Karpas-422 (cell line): ENCODE results near the gene BMPR1A. TPM values are rescaled to one million over a fixed set of nuclear protein-coding genes. Genes with fewer than 3 reads are reported as not detected.

Source experiments
- DNase-seq: peaks from one replicate; pipeline ENCODE4 v3.0.0-alpha.2; 2015
- H2AFZ ChIP-seq: fragments of 200-600 bp; sonication (generic); 2 replicates; pipeline ENCODE4 v1.6.1; 2014; ENCODE audit warnings: antibody characterized with exemption, low read length, mixed read lengths
- H3K27ac ChIP-seq: fragments of 200-600 bp; sonication (generic); 2 replicates; pipeline ENCODE4 v1.5.1; 2014; ENCODE audit warnings: mild to moderate bottlenecking, low read length, moderate library complexity
- H3K27me3 ChIP-seq: fragments of 200-600 bp; sonication (generic); 2 replicates; pipeline ENCODE4 v1.6.1; 2014; ENCODE audit warnings: low read length, mixed read lengths
- H3K36me3 ChIP-seq: fragments of 200-600 bp; sonication (generic); 2 replicates; pipeline ENCODE4 v1.6.1; 2014; ENCODE audit warnings: low read length, mixed read lengths; ENCODE audit not compliant: insufficient read depth
- H3K4me1 ChIP-seq: fragments of 200-600 bp; sonication (generic); 2 replicates; pipeline ENCODE4 v1.6.1; 2014; ENCODE audit warnings: mild to moderate bottlenecking, low read length, mixed read lengths
- H3K4me2 ChIP-seq: fragments of 200-600 bp; sonication (generic); 2 replicates; pipeline ENCODE4 v1.6.1; 2014; ENCODE audit warnings: low read length, low read depth, mild to moderate bottlenecking; ENCODE audit not compliant: poor library complexity, severe bottlenecking
- H3K4me3 ChIP-seq: fragments of 200-600 bp; sonication (generic); 2 replicates; pipeline ENCODE4 v1.5.1; 2014; ENCODE audit warnings: mild to moderate bottlenecking, antibody characterized with exemption, low read length, mixed read lengths
- H3K79me2 ChIP-seq: fragments of 200-600 bp; sonication (generic); 2 replicates; pipeline ENCODE4 v1.6.1; 2014; ENCODE audit warnings: mild to moderate bottlenecking, low read length, mixed read lengths
- H3K9ac ChIP-seq: fragments of 200-600 bp; sonication (generic); 2 replicates; pipeline ENCODE4 v1.6.0; 2014; ENCODE audit warnings: low read length
- H3K9me2 ChIP-seq: fragments of 200-600 bp; sonication (generic), shearing (Covaris generic); replicated peaks from 2 replicates; pipeline ENCODE4 v1.6.0; 2014; ENCODE audit warnings: mild to moderate bottlenecking, low read length, moderate library complexity; ENCODE audit not compliant: insufficient read depth
- H3K9me3 ChIP-seq: fragments of 300-700, 200-600 bp; sonication (generic); 2 replicates; pipeline ENCODE4 v1.6.1; 2014; ENCODE audit warnings: low read length, mixed read lengths
- H4K20me1 ChIP-seq: fragments of 200-600 bp; sonication (generic); 2 replicates; pipeline ENCODE4 v1.6.1; 2014; ENCODE audit warnings: mild to moderate bottlenecking, antibody characterized with exemption, low read length, low read depth; ENCODE audit not compliant: insufficient read depth
- total RNA-seq: library from RNA; depleted of rRNA; stranded (reverse); fragments of >200 nt; shearing (Covaris generic); gene quantifications from 2 replicates; pipeline ENCODE4 v1.2.3, GENCODE V29; 2014; ENCODE audit warnings: low replicate concordance; rRNA removed

BMPR1A gene
- total RNA-seq, result 2.2 and 3.2 TPM in 2 replicates

DNA sequence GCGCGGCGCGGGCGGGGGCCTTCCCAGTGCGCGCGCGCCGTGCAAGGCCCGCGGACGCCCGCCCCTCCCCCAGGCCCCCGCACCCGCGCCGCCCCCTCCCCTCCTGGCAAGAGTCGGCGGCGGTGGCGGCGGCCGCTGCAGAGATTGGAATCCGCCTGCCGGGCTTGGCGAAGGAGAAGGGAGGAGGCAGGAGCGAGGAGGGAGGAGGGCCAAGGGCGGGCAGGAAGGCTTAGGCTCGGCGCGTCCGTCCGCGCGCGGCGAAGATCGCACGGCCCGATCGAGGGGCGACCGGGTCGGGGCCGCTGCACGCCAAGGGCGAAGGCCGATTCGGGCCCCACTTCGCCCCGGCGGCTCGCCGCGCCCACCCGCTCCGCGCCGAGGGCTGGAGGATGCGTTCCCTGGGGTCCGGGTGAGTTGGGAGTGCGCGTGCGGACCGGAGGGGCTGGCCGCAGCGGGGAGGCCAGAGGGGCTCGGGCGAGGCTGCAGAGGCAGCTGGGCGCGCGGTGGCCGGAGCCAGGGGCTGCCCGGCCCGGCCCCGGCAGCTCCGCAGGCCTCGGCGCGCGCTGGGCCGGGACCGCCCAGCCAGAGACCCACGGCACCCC is at the start of gene BMPR1A:
Gene BMPR1A (plus strand): TSS at position 109 of the 602 bp plus-strand sequence. CDS start 119,400 bp downstream, outside the sequence.
- Histone ChIP-seq H3K9me2 (no peaks in the 10 kb centered on the region), H3K27ac (no peak within 1 kb of the TSS), H2AFZ (peak within 1 kb of the TSS; percentile 91; the same call in 1 of the 2 replicates), H3K27me3 (no peaks in the 10 kb centered on the region), H3K9ac (peak within 1 kb of the TSS; percentile 81), H3K9me3 (no peaks in the 10 kb centered on the region), H3K4me1 (peaks cover 15% of the 10 kb centered on the region), H3K79me2 (no peaks in the 10 kb centered on the region), H4K20me1 (0 out of 2 replicates have a peak, but pooled peaks cover 5% of the 10 kb centered on the region), H3K36me3 (no peaks in the 10 kb centered on the region), H3K4me2 (peak within 1 kb of the TSS; percentile 76), H3K4me3 (peak within 1 kb of the TSS; percentile 78)
- no peak for DNase-seq

GRCh38 chr10:86706977-86707376 is 49.4 kb upstream of the BMPR1A start:
- no peaks in the 10 kb centered on the region for H3K9me3 ChIP-seq
- H3K79me2 ChIP-seq, result no peaks in the 10 kb centered on the region
- H3K4me1 ChIP-seq, result peaks cover 7% of the 10 kb centered on the region
- no peaks in the 10 kb centered on the region for H4K20me1 ChIP-seq
- H3K27me3 ChIP-seq, result no peaks in the 10 kb centered on the region
- no peak overlapping the region for H3K9ac ChIP-seq
- H3K9me2 ChIP-seq, result no peaks in the 10 kb centered on the region
- no peaks in the 10 kb centered on the region for H3K36me3 ChIP-seq
- DNase-seq, result no peak
- H2AFZ ChIP-seq, result no peak overlapping the region
- no peak overlapping the region for H3K4me2 ChIP-seq
- H3K27ac ChIP-seq, result no peak overlapping the region
- no peak overlapping the region for H3K4me3 ChIP-seq

GRCh38 chr10:86707505-86707904 is 48.9 kb upstream of the BMPR1A start:
- Histone ChIP-seq H3K9me3 (no peaks in the 10 kb centered on the region), H3K4me2 (no peak overlapping the region), H3K4me3 (no peak overlapping the region), H3K4me1 (peaks cover 12% of the 10 kb centered on the region), H4K20me1 (no peaks in the 10 kb centered on the region), H2AFZ (no peak overlapping the region), H3K9me2 (no peaks in the 10 kb centered on the region), H3K27me3 (no peaks in the 10 kb centered on the region), H3K9ac (no peak overlapping the region), H3K79me2 (no peaks in the 10 kb centered on the region), H3K36me3 (no peaks in the 10 kb centered on the region), H3K27ac (no peak overlapping the region)
- no peak for DNase-seq

DNA sequence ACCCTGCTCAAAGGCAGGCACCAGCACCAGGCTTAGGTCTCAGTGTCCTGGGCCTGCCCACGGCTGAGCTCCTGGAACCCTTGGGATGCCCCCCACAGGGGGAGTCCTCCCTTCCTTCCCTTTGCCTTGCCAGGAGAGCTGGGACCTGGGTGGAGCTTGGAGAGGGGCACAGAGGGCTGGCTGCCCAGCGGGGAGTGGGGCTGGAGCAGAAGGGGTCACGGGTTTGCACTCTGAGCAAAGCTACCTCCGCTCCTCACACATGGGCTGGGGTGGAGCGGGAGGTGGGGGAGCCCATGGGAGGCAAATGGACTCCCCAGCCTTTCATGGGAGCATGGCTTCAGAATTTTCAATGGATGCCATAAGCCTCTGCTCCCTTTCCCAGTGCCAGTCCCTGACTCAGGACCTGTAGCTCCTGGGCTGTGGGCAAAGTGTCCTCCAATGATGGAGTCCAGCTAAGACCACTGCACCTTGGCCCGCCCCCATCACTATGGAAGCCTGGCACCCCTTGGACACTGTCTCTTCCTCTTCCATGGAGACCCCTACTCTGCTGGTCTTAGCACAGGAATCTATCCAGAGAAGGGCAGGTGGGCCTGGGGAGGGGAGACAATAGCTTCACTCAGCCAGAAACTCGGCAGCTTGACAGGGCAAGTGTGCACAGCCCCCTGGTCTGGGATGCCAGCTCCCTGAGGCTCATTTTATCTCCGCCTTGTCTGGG is 48.2 kb upstream of the BMPR1A start:
- Histone ChIP-seq H3K4me1 (peaks cover 13% of the 10 kb centered on the region), H3K9ac (no peak overlapping the region), H3K9me3 (no peaks in the 10 kb centered on the region), H3K4me2 (no peak overlapping the region), H4K20me1 (no peaks in the 10 kb centered on the region), H3K36me3 (no peaks in the 10 kb centered on the region), H3K4me3 (no peak overlapping the region), H3K27ac (no peak overlapping the region), H3K79me2 (no peaks in the 10 kb centered on the region), H2AFZ (no peak overlapping the region), H3K27me3 (no peaks in the 10 kb centered on the region), H3K9me2 (no peaks in the 10 kb centered on the region)
- no peak for DNase-seq

GRCh38 chr10:86708783-86709380 is 47.5 kb upstream of the BMPR1A start:
- no peak overlapping the region for H3K9ac ChIP-seq

GRCh38 chr10:86709396-86710185 is 46.8 kb upstream of the BMPR1A start:
- H3K9me2 ChIP-seq, result no peaks in the 10 kb centered on the region
- H3K9ac ChIP-seq, result no peak overlapping the region
- DNase-seq, result no peak
- no peak overlapping the region for H2AFZ ChIP-seq
- H3K79me2 ChIP-seq, result no peaks in the 10 kb centered on the region
- peaks cover 13% of the 10 kb centered on the region for H3K4me1 ChIP-seq
- H3K27me3 ChIP-seq, result no peaks in the 10 kb centered on the region
- H3K4me2 ChIP-seq, result no peak overlapping the region
- no peaks in the 10 kb centered on the region for H4K20me1 ChIP-seq
- H3K4me3 ChIP-seq, result no peak overlapping the region
- no peaks in the 10 kb centered on the region for H3K9me3 ChIP-seq
- no peak overlapping the region for H3K27ac ChIP-seq
- H3K36me3 ChIP-seq, result no peaks in the 10 kb centered on the region

More at GRCh38 chr10:86708783-86709380, 47.5 kb upstream of the BMPR1A start:
- H3K9me2 ChIP-seq, result no peaks in the 10 kb centered on the region
- DNase-seq, result no peak
- H3K4me2 ChIP-seq, result no peak overlapping the region
- H3K36me3 ChIP-seq, result no peaks in the 10 kb centered on the region
- H2AFZ ChIP-seq, result no peak overlapping the region
- H3K27ac ChIP-seq, result no peak overlapping the region
- H4K20me1 ChIP-seq, result no peaks in the 10 kb centered on the region
- no peak overlapping the region for H3K4me3 ChIP-seq
- H3K27me3 ChIP-seq, result no peaks in the 10 kb centered on the region
- peaks cover 13% of the 10 kb centered on the region for H3K4me1 ChIP-seq
- H3K9me3 ChIP-seq, result no peaks in the 10 kb centered on the region
- H3K79me2 ChIP-seq, result no peaks in the 10 kb centered on the region

DNA sequence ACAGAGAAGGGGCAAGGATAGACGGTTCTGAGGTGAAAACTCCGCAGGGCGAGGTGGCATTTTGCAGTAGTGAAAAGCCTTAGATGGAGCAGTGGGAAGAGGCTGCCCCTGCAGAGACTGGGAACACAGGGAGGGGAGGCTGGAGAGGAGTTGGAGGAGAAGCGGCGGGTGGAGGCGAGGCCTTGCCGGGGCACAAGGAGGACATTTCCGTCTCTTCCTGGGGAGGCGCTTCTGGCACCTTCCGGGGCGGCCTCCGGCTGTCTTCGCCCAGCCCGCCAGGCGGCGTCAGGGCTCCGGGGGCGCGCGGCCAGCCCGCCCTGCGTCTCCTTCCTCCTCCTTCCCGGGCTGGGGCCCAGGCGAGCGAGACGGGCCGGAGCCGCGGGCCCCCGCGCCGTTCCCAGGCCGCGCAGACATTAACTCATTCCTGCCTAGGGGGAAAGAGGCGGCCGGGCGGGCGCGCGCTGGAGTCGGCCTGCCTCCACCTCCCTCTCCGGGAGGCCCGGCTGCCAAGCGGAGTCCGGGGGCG is 45.4 kb upstream of the BMPR1A start:
- Histone ChIP-seq H3K27ac (peak overlapping the region; percentile 66), H3K4me3 (peak overlapping the region; percentile 67), H4K20me1 (no peaks in the 10 kb centered on the region), H3K36me3 (no peaks in the 10 kb centered on the region), H3K9me2 (no peaks in the 10 kb centered on the region), H3K9ac (peak overlapping the region; percentile 77), H3K27me3 (no peaks in the 10 kb centered on the region), H3K79me2 (no peaks in the 10 kb centered on the region), H2AFZ (peak overlapping the region; percentile 75; the same call in 1 of the 2 replicates), H3K4me2 (peak overlapping the region; percentile 61), H3K9me3 (no peaks in the 10 kb centered on the region), H3K4me1 (peaks cover 13% of the 10 kb centered on the region)
- peak; percentile 87 for DNase-seq
